GM21515 (cell line): Measurements from ENCODE around the gene GYS2.
"Not testable (repeated sequence)": the region's sequence is repeated elsewhere in the genome, so short reads cannot be mapped to it uniquely, and the experiment has no call there.

Source experiments
- ATAC-seq: cut with Tn5 transposase; IDR thresholded peaks from one replicate; pipeline ENCODE4 v1.9.1; 2021; ENCODE audit not compliant: unreplicated experiment

GYS2 gene

GRCh38 chr12:21604245-21605101, at the start of gene GYS2:
Gene GYS2 (minus strand): TSS chr12:21604847. CDS start chr12:21604592, 255 bp downstream.
- ATAC-seq, result no peak

- no peak for ATAC-seq
Measured at GRCh38 chr12:21651821-21652220, 47.2 kb upstream of the GYS2 start.

GRCh38 chr12:21650997-21651396, 46.4 kb upstream of the GYS2 start:
- no peak for ATAC-seq

GRCh38 chr12:21649034-21649433, 44.4 kb upstream of the GYS2 start:
- ATAC-seq, result no peak

- no peak for ATAC-seq
Measured at GRCh38 chr12:21648378-21648777, 43.7 kb upstream of the GYS2 start.

GRCh38 chr12:21647179-21647578, 42.5 kb upstream of the GYS2 start:
- ATAC-seq, result no peak

GRCh38 chr12:21645041-21645500, 40.4 kb upstream of the GYS2 start:
- not testable (repeated sequence) for ATAC-seq

- no peak for ATAC-seq
Measured at GRCh38 chr12:21644516-21644915, 39.9 kb upstream of the GYS2 start.

- ATAC-seq, result no peak
Measured at GRCh38 chr12:21643758-21644157, 39.1 kb upstream of the GYS2 start.

- ATAC-seq, result peak; percentile 52
Measured at GRCh38 chr12:21642707-21643389, 38.2 kb upstream of the GYS2 start.

GRCh38 chr12:21638054-21638891, 33.6 kb upstream of the GYS2 start:
- ATAC-seq, result no peak

GRCh38 chr12:21634245-21634644, 29.6 kb upstream of the GYS2 start:
- ATAC-seq, result no peak

GRCh38 chr12:21631367-21631766, 26.7 kb upstream of the GYS2 start:
- ATAC-seq, result no peak

- no peak for ATAC-seq
Measured at GRCh38 chr12:21627924-21628323, 23.3 kb upstream of the GYS2 start.

GRCh38 chr12:21618566-21618965, 13.9 kb upstream of the GYS2 start:
- no peak for ATAC-seq

GRCh38 chr12:21617030-21617429, 12.4 kb upstream of the GYS2 start:
- no peak for ATAC-seq

- no peak for ATAC-seq
Measured at GRCh38 chr12:21615431-21615830, 10.8 kb upstream of the GYS2 start.

GRCh38 chr12:21614506-21614905, 9.9 kb upstream of the GYS2 start:
- no peak for ATAC-seq

- ATAC-seq, result no peak
Measured at GRCh38 chr12:21613931-21614330, 9.3 kb upstream of the GYS2 start.

- no peak for ATAC-seq
Measured at GRCh38 chr12:21608196-21608595, 3.5 kb upstream of the GYS2 start.

- no peak for ATAC-seq
Measured at GRCh38 chr12:21607701-21608100, 3.1 kb upstream of the GYS2 start.
